Measurements from ENCODE around the gene TRPM3.

GRCh38 chr9:70887826-70888225, 233.6 kb downstream of the TRPM3 start:
- TF ChIP-seq CTCF (IDR thresholded peaks at IDR 0.05) (no peak), POLR2A (IDR thresholded peaks at IDR 0.05) (no peak)
